Islet precursor cell (in vitro differentiated cells): Measurements from ENCODE around the gene FAM171A2.
"Not testable (repeated sequence)": the region's sequence is repeated elsewhere in the genome, so short reads cannot be mapped to it uniquely, and the experiment has no call there.

Experiments used
- DNase-seq: peaks from one replicate; pipeline ENCODE4 v3.0.0-alpha.2; 2018

The FAM171A2 gene

GRCh38 chr17:44363613-44364159 lies at the start of gene FAM171A2:
TSS of gene FAM171A2 (minus strand) at chr17:44363853. CDS start at chr17:44363714, 139 bp downstream.
- peak; percentile 81 for DNase-seq

GRCh38 chr17:44409309-44410028 lies 45.8 kb upstream of the FAM171A2 start:
- DNase-seq: no peak

- DNase-seq: no peak
Observed at GRCh38 chr17:44408786-44409185, 45.1 kb upstream of the FAM171A2 start.

- no peak for DNase-seq
Observed at GRCh38 chr17:44402564-44403172, 39.0 kb upstream of the FAM171A2 start.

- no peak for DNase-seq
Observed at GRCh38 chr17:44400226-44400847, 36.7 kb upstream of the FAM171A2 start.

GRCh38 chr17:44398692-44399691 lies 35.3 kb upstream of the FAM171A2 start:
- no peak for DNase-seq

- no peak for DNase-seq
Observed at GRCh38 chr17:44397479-44398440, 34.1 kb upstream of the FAM171A2 start.

- DNase-seq: no peak
Observed at GRCh38 chr17:44396946-44397345, 33.3 kb upstream of the FAM171A2 start.

- no peak for DNase-seq
Observed at GRCh38 chr17:44394833-44395232, 31.2 kb upstream of the FAM171A2 start.

- not testable (repeated sequence) for DNase-seq
Observed at GRCh38 chr17:44394112-44394511, 30.5 kb upstream of the FAM171A2 start.

GRCh38 chr17:44390250-44390870 lies 26.7 kb upstream of the FAM171A2 start:
- DNase-seq: no peak

- no peak for DNase-seq
Observed at GRCh38 chr17:44389723-44390202, 26.1 kb upstream of the FAM171A2 start.

- no peak for DNase-seq
Observed at GRCh38 chr17:44389281-44389680, 25.6 kb upstream of the FAM171A2 start, which contains the start of gene ITGA2B. TSS of gene ITGA2B (minus strand) at chr17:44389649. CDS start at chr17:44389473, 176 bp downstream.

GRCh38 chr17:44387804-44388203 lies 24.2 kb upstream of the FAM171A2 start:
- no peak for DNase-seq

GRCh38 chr17:44386182-44386525 lies 22.5 kb upstream of the FAM171A2 start:
- no peak for DNase-seq

- DNase-seq: peak; percentile 97
Observed at GRCh38 chr17:44385287-44386181, 21.9 kb upstream of the FAM171A2 start.

- DNase-seq: no peak
Observed at GRCh38 chr17:44384823-44385286, 21.2 kb upstream of the FAM171A2 start.

- peak; percentile 77 for DNase-seq
Observed at GRCh38 chr17:44384281-44384822, 20.7 kb upstream of the FAM171A2 start.

GRCh38 chr17:44383861-44384260 lies 20.2 kb upstream of the FAM171A2 start:
- no peak for DNase-seq
